MCF 10A (cell line): ENCODE results near the gene PLEKHA5. TPM values are rescaled to one million over a fixed set of nuclear protein-coding genes. Genes with fewer than 3 reads are reported as not detected.

ENCODE experiments used
- BruUV-seq: library from RNA; stranded (reverse); fragments of 400-500 nt; replicated peaks from 2 replicates; lab custom pipeline; 2021; lab: Mats Ljungman, UMichigan
- CTCF ChIA-PET: fragments of 300-600 bp; sonication (Branson Sonifier 250); formaldehyde crosslinking; extraction: SDS; loops from one replicate; lab custom pipeline; 2021; ENCODE audit warnings: antibody characterized with exemption, inconsistent platforms; lab: Yijun Ruan, JAX
- POLR2A ChIA-PET: fragments of 300-600, 350-650 bp; sonication (Branson Sonifier 250); formaldehyde crosslinking; extraction: SDS; loops from one replicate; lab custom pipeline; 2020; ENCODE audit warnings: antibody characterized with exemption, inconsistent platforms; lab: Yijun Ruan, JAX
- DNase-seq: peaks from one replicate; pipeline ENCODE4 v3.0.0-alpha.2; 2018; ENCODE audit not compliant: unreplicated experiment
- H3K27ac Mint-ChIP-seq: one replicate; pipeline ENCODE4 v1.8.0; 2022; ENCODE audit warnings: mild to moderate bottlenecking, low read depth, mixed read lengths; ENCODE audit not compliant: unreplicated experiment
- H3K27me3 Mint-ChIP-seq: one replicate; pipeline ENCODE4 v1.8.0; 2022; ENCODE audit warnings: mixed read lengths; ENCODE audit not compliant: insufficient read depth, unreplicated experiment
- H3K36me3 Mint-ChIP-seq: one replicate; pipeline ENCODE4 v1.8.0; 2022; ENCODE audit warnings: mild to moderate bottlenecking, moderate library complexity, mixed read lengths; ENCODE audit not compliant: insufficient read depth, unreplicated experiment
- H3K4me1 Mint-ChIP-seq: one replicate; pipeline ENCODE4 v1.8.0; 2022; ENCODE audit warnings: mixed read lengths; ENCODE audit not compliant: insufficient read depth, unreplicated experiment
- H3K4me3 Mint-ChIP-seq: one replicate; pipeline ENCODE4 v1.8.0; 2022; ENCODE audit warnings: mild to moderate bottlenecking, moderate library complexity, mixed read lengths; ENCODE audit not compliant: unreplicated experiment
- H3K9me3 Mint-ChIP-seq: one replicate; pipeline ENCODE4 v1.8.0; 2022; ENCODE audit warnings: mixed read lengths; ENCODE audit not compliant: unreplicated experiment
- intact Hi-C: fragments of 100-400 bp; cut with micrococcal nuclease; formaldehyde crosslinking; loops from 2 replicates; pipeline ENCODE4 v1.14.1; 2022
- total RNA-seq: library from RNA; stranded (reverse); gene quantifications from 2 replicates; pipeline ENCODE4 v1.2.3, GENCODE V29; 2022
- TF ChIP-seq, protein P1 (sequence below): fragments of 200-600 bp; IDR thresholded peaks from one replicate; pipeline ENCODE4 v1.8.0; 2022; ENCODE audit warnings: antibody characterized with exemption, mild to moderate bottlenecking; ENCODE audit not compliant: unreplicated experiment

Gene PLEKHA5
- total RNA-seq, 1 experiment from 2014 or later, result 25.2 TPM

DNA sequence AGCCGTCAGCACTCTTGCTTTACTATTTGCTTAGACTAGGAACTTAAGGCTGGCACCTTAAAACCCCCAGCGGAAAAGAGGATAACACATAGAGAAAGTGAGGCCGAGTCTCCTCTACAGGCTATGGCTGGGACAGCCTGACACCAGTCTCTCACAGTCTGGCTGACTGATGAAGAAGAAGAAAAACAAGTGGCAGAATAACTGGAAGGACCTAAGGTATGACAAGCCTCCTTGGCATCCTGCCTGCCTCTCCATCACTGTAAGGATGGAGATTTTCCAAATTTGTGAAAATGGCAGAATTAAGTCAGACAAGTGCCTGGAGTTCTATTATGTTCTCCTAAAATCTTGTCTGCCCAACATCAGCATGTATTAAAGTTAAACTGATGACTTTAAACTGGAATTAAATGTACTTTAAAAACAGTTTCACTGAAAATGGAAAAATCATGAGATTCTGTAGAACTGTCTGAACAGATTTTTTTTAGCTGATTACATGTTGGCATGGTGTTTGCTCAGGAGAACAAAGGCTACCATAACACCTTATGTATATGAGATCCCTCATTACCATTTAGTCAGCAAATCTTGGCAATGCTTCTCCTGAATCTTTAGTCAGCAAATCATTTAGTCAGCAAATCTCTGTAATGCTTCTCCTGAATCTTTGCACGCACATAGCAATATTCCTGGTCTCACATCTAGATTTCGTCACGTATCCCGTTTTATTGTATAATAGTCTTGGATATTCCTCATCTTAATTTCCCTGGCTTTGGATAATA is 169.5 kb downstream of the PLEKHA5 start:
- H3K4me1 Mint-ChIP-seq, result peaks cover 12% of the 10 kb centered on the region
- H3K9me3 Mint-ChIP-seq, result no peaks in the 10 kb centered on the region
- DNase-seq, result peak; percentile 76
- H3K36me3 Mint-ChIP-seq, result peaks cover 21% of the 10 kb centered on the region
- intact Hi-C loops, result loop anchor here (10.0 kb wide), 1 partner anchor 346 kb away; no protein-coding TSS in a partner anchor
- TF ChIP-seq, protein P1, sequence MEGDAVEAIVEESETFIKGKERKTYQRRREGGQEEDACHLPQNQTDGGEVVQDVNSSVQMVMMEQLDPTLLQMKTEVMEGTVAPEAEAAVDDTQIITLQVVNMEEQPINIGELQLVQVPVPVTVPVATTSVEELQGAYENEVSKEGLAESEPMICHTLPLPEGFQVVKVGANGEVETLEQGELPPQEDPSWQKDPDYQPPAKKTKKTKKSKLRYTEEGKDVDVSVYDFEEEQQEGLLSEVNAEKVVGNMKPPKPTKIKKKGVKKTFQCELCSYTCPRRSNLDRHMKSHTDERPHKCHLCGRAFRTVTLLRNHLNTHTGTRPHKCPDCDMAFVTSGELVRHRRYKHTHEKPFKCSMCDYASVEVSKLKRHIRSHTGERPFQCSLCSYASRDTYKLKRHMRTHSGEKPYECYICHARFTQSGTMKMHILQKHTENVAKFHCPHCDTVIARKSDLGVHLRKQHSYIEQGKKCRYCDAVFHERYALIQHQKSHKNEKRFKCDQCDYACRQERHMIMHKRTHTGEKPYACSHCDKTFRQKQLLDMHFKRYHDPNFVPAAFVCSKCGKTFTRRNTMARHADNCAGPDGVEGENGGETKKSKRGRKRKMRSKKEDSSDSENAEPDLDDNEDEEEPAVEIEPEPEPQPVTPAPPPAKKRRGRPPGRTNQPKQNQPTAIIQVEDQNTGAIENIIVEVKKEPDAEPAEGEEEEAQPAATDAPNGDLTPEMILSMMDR, result no peak
- POLR2A ChIA-PET, result interaction anchor here (0.6 to 2.4 kb wide), 12 partner anchors 10 to 551 kb away, joined by 3 to 9 read pairs (median 4); partner anchors contain the start of gene AEBP2
- H3K27ac Mint-ChIP-seq, result peak overlapping the region; percentile 56
- BruUV-seq, result no TSS peak
- no peak overlapping the region for H3K4me3 Mint-ChIP-seq
- no peaks in the 10 kb centered on the region for H3K27me3 Mint-ChIP-seq
- CTCF ChIA-PET, result interaction anchor here (1.0 to 2.1 kb wide), 4 partner anchors 11 to 87 kb away, joined by 3 to 6 read pairs (median 4); no protein-coding TSS in a partner anchor

DNA sequence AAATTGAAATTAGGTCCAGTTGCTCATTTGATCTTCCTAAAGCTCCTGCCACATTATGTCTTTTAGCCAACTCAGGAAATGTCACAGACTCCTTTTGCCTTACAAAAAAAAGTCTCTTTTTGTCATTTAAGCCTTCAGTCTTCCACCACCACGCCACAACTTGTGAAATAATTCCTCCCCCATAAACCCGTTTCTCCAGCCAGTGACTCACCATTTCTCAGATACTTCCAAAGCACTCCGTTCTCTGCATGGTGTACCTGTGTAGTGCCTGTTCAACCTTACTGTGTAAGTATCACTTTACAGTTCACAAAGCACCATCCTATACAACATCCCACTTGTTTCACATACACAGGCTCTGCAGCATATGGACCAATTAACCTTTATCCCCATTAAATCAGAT is 170.2 kb downstream of the PLEKHA5 start:
- Mint-ChIP-seq H3K27me3 (no peaks in the 10 kb centered on the region), H3K4me1 (peaks cover 12% of the 10 kb centered on the region), H3K36me3 (peaks cover 26% of the 10 kb centered on the region), H3K4me3 (peak overlapping the region; percentile 39), H3K9me3 (no peaks in the 10 kb centered on the region), H3K27ac (peak overlapping the region; percentile 56)
- peak; percentile 86 for DNase-seq
- POLR2A ChIA-PET, result interaction anchor here (0.7 to 2.4 kb wide), 13 partner anchors 10 to 552 kb away, joined by 3 to 9 read pairs (median 4); partner anchors contain the start of gene AEBP2
- BruUV-seq, result no TSS peak
- intact Hi-C loops, result loop anchor here (10.0 kb wide), 1 partner anchor 345 kb away; no protein-coding TSS in a partner anchor
- CTCF ChIA-PET, result interaction anchor here (1.0 to 2.1 kb wide), 4 partner anchors 11 to 88 kb away, joined by 3 to 6 read pairs (median 4); no protein-coding TSS in a partner anchor
- TF ChIP-seq, protein P1, result no peak

DNA sequence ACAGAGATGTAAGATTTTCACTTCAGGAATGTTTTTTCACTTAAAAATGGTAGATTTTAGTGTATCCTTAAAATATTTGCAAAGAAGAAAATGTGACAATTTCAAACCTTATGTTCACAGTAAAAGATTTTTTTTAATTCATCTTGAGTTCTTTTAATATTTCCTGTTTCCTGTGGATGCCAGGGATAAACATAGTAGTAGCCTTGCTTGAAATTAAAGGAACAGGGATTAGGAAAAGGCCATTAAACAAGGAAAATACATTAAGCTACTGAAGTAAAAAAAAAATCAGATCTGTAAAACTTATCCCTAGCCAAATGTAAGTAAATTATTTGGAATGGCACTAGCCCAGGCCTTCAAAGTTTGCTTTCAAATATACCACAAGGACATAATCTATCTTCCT is 171.7 kb downstream of the PLEKHA5 start:
- intact Hi-C loops, result no loop called here
- TF ChIP-seq, protein P1, result no peak
- peaks cover 40% of the 10 kb centered on the region for H3K36me3 Mint-ChIP-seq
- ChIA-PET CTCF (interaction anchor here (1.1 to 2.1 kb wide), 2 partner anchors 11 to 81 kb away, joined by 3 to 6 read pairs; no protein-coding TSS in a partner anchor), POLR2A (interaction anchor here (2.4 kb wide), 1 partner anchor 8 kb away, joined by 9 read pairs; no protein-coding TSS in a partner anchor)
- no peak for DNase-seq
- H3K9me3 Mint-ChIP-seq, result no peaks in the 10 kb centered on the region
- BruUV-seq, result no TSS peak
- H3K27me3 Mint-ChIP-seq, result no peaks in the 10 kb centered on the region
- H3K27ac Mint-ChIP-seq, result no peak overlapping the region
- H3K4me3 Mint-ChIP-seq, result no peak overlapping the region
- H3K4me1 Mint-ChIP-seq, result peaks cover 12% of the 10 kb centered on the region

DNA sequence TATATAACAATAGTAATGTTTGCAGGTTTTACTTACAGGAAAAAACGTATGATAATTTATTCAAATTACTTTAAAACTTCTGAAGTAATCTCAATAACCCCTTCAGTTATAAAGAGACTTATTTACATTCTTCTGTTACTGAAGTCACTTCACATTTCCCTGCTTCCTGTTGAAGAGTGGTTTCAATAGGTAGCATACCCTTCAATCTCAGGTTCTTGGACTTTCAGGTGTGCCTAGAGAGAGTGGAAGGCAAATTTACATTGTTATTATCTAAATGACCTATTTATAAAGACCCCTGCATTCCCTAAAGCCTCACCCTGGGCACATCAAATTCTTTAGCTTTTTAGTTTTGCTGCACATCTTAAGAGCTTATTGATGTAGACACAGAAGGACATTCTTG is 172.2 kb downstream of the PLEKHA5 start:
- no peaks in the 10 kb centered on the region for H3K27me3 Mint-ChIP-seq
- DNase-seq, result no peak
- intact Hi-C loops, result no loop called here
- H3K4me3 Mint-ChIP-seq, result no peak overlapping the region
- ChIA-PET POLR2A (no interaction called here), CTCF (interaction anchor here (0.7 to 1.1 kb wide), 3 partner anchors 11 to 191 kb away, joined by 3 read pairs; no protein-coding TSS in a partner anchor)
- H3K36me3 Mint-ChIP-seq, result peaks cover 42% of the 10 kb centered on the region
- H3K27ac Mint-ChIP-seq, result no peak overlapping the region
- TF ChIP-seq, protein P1, result no peak
- H3K9me3 Mint-ChIP-seq, result no peaks in the 10 kb centered on the region
- H3K4me1 Mint-ChIP-seq, result peaks cover 12% of the 10 kb centered on the region
- no TSS peak for BruUV-seq
